GM12892 (cell line): ENCODE measurements around the gene PLPP7.

Experiments used
- POLR2A ChIP-seq: IDR thresholded peaks from 2 replicates; pipeline ENCODE4 v1.6.1; 2011; ENCODE audit warnings: low read depth, low read length, control low read depth
- POLR2AphosphoS5 ChIP-seq: IDR thresholded peaks from 2 replicates; pipeline ENCODE4 v1.6.1; 2011; ENCODE audit warnings: low read depth, low read length, control low read depth

GRCh38 chr9:131298341-131298740 is 8.8 kb downstream of the PLPP7 start:
- TF ChIP-seq POLR2A (no peak), POLR2AphosphoS5 (no peak)
